Keratinocyte (primary cell): Measurements from ENCODE around the gene MT3. TPM values are rescaled to one million over a fixed set of nuclear protein-coding genes. Genes with fewer than 3 reads are reported as not detected.
A peak's percentile ranks its signal among the peaks of the same experiment; 100 is the strongest.
"Not testable (repeated sequence)": the region's sequence is repeated elsewhere in the genome, so short reads cannot be mapped to it uniquely, and the experiment has no call there.

ENCODE experiments used
- DNase-seq: peaks from one replicate; pipeline ENCODE4 v3.0.0-alpha.2; 2011; ENCODE audit warnings: low read depth, missing footprints, low spot score
- FAIRE-seq: peaks from 2 replicates; lab custom pipeline; 2011; peaks lifted over from hg19 to GRCh38; lab: Jason Lieb, UNC
- H2AFZ ChIP-seq: 2 replicates; pipeline ENCODE4 v1.6.0; 2012; ENCODE audit warnings: low read length, control low read depth, inconsistent platforms; ENCODE audit not compliant: control insufficient read depth
- H3K27ac ChIP-seq: 2 replicates; pipeline ENCODE4 v1.5.1; 2011; ENCODE audit warnings: low read length; ENCODE audit not compliant: control insufficient read depth, insufficient read depth
- H3K27me3 ChIP-seq: 3 replicates; pipeline ENCODE4 v1.6.0; 2011; ENCODE audit warnings: low read length; ENCODE audit not compliant: control insufficient read depth, insufficient read depth; ENCODE audit errors: extremely low read depth
- H3K36me3 ChIP-seq, 2 experiments: 2 replicates in 1 of 2; 3 replicates in 1 of 2; pipeline ENCODE4 v1.5.1; 2011; ENCODE audit warnings: low read length in 2 of 2, mild to moderate bottlenecking in 1 of 2; ENCODE audit not compliant: control insufficient read depth in 2 of 2, insufficient read depth in 2 of 2; ENCODE audit errors: extremely low read depth in 1 of 2
- H3K4me1 ChIP-seq: 3 replicates; pipeline ENCODE4 v1.5.1; 2011; ENCODE audit warnings: low read length; ENCODE audit not compliant: control insufficient read depth, insufficient read depth; ENCODE audit errors: extremely low read depth
- H3K4me2 ChIP-seq: 3 replicates; pipeline ENCODE4 v1.6.0; 2011; ENCODE audit warnings: low read depth, low read length; ENCODE audit not compliant: control insufficient read depth, insufficient read depth; ENCODE audit errors: extremely low read depth
- H3K4me3 ChIP-seq, 3 experiments: fragments of 200-600 bp in 1 of 3; sonication (generic) in 1 of 3; 2 replicates in 2 of 3; 3 replicates in 1 of 3; pipeline ENCODE4 v1.5.1; 2011 to 2016; ENCODE audit warnings: low read length in 3 of 3, mild to moderate bottlenecking in 3 of 3, control low read depth in 2 of 3, inconsistent platforms in 1 of 3, low read depth in 1 of 3, mixed read lengths in 1 of 3, mixed run types in 1 of 3, moderate library complexity in 1 of 3; ENCODE audit not compliant: control insufficient read depth in 2 of 3, insufficient read depth in 2 of 3; ENCODE audit errors: extremely low read depth in 1 of 3
- H3K79me2 ChIP-seq: 2 replicates; pipeline ENCODE4 v1.6.0; 2012; ENCODE audit warnings: low read length; ENCODE audit not compliant: control insufficient read depth, insufficient read depth
- H3K9ac ChIP-seq: 3 replicates; pipeline ENCODE4 v1.6.0; 2011; ENCODE audit warnings: low read length; ENCODE audit not compliant: control insufficient read depth, insufficient read depth; ENCODE audit errors: extremely low read depth
- H3K9me1 ChIP-seq: 3 replicates; pipeline ENCODE4 v1.6.0; 2011; ENCODE audit warnings: low read length; ENCODE audit not compliant: control insufficient read depth, insufficient read depth; ENCODE audit errors: extremely low read depth
- H3K9me3 ChIP-seq: 2 replicates; pipeline ENCODE4 v1.5.1; 2012; ENCODE audit warnings: low read depth, low read length; ENCODE audit not compliant: control insufficient read depth
- H4K20me1 ChIP-seq: 3 replicates; pipeline ENCODE4 v1.6.0; 2011; ENCODE audit warnings: low read length; ENCODE audit not compliant: control insufficient read depth, insufficient read depth; ENCODE audit errors: extremely low read depth
- CTCF ChIP-seq, 3 experiments: IDR thresholded peaks in 1 of 3; conservative IDR thresholded peaks in 1 of 3; optimal IDR thresholded peaks in 1 of 3; 2 replicates in 2 of 3; 3 replicates in 1 of 3; pipeline versions ENCODE3 to v1.5.1; 2011; ENCODE audit warnings: low read length in 3 of 3, mild to moderate bottlenecking in 3 of 3, moderate library complexity in 2 of 3, control low read depth in 1 of 3, inconsistent platforms in 1 of 3; ENCODE audit not compliant: insufficient read depth in 2 of 3; ENCODE audit errors: extremely low read depth in 1 of 3
- EZH2 ChIP-seq: IDR thresholded peaks from one replicate; pipeline ENCODE4 v1.6.1; 2012; ENCODE audit warnings: inconsistent platforms, mild to moderate bottlenecking, low read length, moderate library complexity
- dilution Hi-C: fragments of 300-500 bp; cut with MboI; formaldehyde crosslinking; loops from one replicate; pipeline ENCODE4 v1.7.0; 2020; ENCODE audit warnings: low sequenced_read_pairs; ENCODE audit not compliant: extremely low pct_ligation_motif_present
- polyA plus RNA-seq, 5 experiments: library from polyadenylated mRNA; depleted of rRNA in 3 of 5; stranded (reverse) in 3 of 5; stranded (forward) in 1 of 5; unstranded in 1 of 5; fragments of >200 nt; gene quantifications; 1 replicate in 1 of 5; 2 replicates in 3 of 5; 3 replicates in 1 of 5; pipeline versions ENCODE4 v1.2.1 to v1.2.3, GENCODE V29; 2011 to 2012; ENCODE audit warnings: missing spikeins in 2 of 5, low read depth in 1 of 5, low replicate concordance in 1 of 5

Gene MT3
- polyA plus RNA-seq, 1 donor (not counting 4 experiments of a cell fraction or from before 2014, with no cell fraction given) = not detected

GRCh38 chr16:56618138-56618537, 28.8 kb downstream of the MT3 start:
- Histone ChIP-seq H3K4me2 (peak overlapping the region; percentile 90), H3K27me3 (no peaks in the 10 kb centered on the region), H3K36me3 (no peaks in the 10 kb centered on the region), H3K9me3 (no peaks in the 10 kb centered on the region), H3K9me1 (no peaks in the 10 kb centered on the region), H3K9ac (peak overlapping the region; percentile 44), H3K27ac (no peak overlapping the region), H4K20me1 (no peaks in the 10 kb centered on the region), H3K4me1 (peaks cover 31% of the 10 kb centered on the region), H3K79me2 (no peaks in the 10 kb centered on the region), H2AFZ (no peak overlapping the region), H3K4me3 (peak overlapping the region in 2 of 3 experiments; percentile 30 to 71)
- no peak for TF ChIP-seq CTCF (optimal IDR thresholded peaks at IDR 0.05 in 1 of 3, IDR thresholded peaks at IDR 0.05 in 1 of 3, conservative IDR thresholded peaks at IDR 0.05 in 1 of 3; ENCODE audit: extremely low read depth in 1 of 3, insufficient read depth in 2 of 3, low read length in 3 of 3)
- TF ChIP-seq EZH2 = no peak
- dilution Hi-C loops = no loop called here
- DNase-seq (no peak), FAIRE-seq (no peak)

DNA sequence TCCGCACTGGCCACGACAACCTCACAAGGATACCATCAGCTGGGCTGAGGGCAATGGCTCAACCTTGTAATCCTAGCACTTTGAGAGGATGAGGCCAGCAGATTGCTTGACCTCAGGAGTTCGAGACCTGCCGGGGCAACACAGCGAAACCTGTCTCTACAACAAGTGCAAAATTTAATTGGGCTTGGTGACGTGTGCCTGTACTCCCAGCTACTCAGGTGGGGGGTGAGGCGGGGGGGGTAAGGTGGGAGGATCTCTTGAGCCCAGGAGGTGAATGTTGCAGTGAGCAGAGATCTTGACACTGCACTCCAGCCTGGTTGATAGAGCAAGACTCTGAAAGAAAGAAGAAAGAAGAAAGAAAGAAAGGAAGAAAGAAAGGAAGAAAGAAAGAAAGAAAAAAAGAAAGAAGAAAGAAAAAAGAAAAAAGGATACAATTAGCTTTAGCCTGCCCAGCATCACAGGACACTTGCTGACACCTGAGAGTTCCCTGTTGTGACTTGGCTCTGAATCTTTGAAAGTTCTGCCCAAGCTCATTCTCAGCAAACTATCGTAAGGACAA, 31.1 kb downstream of the MT3 start:
- no peaks in the 10 kb centered on the region for H3K27me3 ChIP-seq
- H3K36me3 ChIP-seq = no peaks in the 10 kb centered on the region
- H3K9ac ChIP-seq = no peak overlapping the region
- DNase-seq = no peak
- no peak overlapping the region for H3K4me2 ChIP-seq
- TF ChIP-seq EZH2 (no peak), CTCF (optimal IDR thresholded peaks at IDR 0.05 in 1 of 3, IDR thresholded peaks at IDR 0.05 in 1 of 3, conservative IDR thresholded peaks at IDR 0.05 in 1 of 3; ENCODE audit: extremely low read depth in 1 of 3, insufficient read depth in 2 of 3, low read length in 3 of 3) (no peak)
- no peaks in the 10 kb centered on the region for H3K79me2 ChIP-seq
- no peak overlapping the region for H2AFZ ChIP-seq
- FAIRE-seq = no peak
- H3K9me3 ChIP-seq = no peaks in the 10 kb centered on the region
- no peak overlapping the region for H3K27ac ChIP-seq
- no peaks in the 10 kb centered on the region for H3K9me1 ChIP-seq
- peaks cover 12% of the 10 kb centered on the region for H3K4me1 ChIP-seq
- no peaks in the 10 kb centered on the region for H4K20me1 ChIP-seq
- dilution Hi-C loops = no loop called here
- no peak overlapping the region for H3K4me3 ChIP-seq

- H4K20me1 ChIP-seq, H3K9me1 ChIP-seq, H3K4me2 ChIP-seq, H3K27me3 ChIP-seq, H3K9ac ChIP-seq, H2AFZ ChIP-seq, H3K27ac ChIP-seq, dilution Hi-C loops, FAIRE-seq, H3K36me3 ChIP-seq, H3K4me3 ChIP-seq, H3K79me2 ChIP-seq, H3K9me3 ChIP-seq, DNase-seq: not testable (repeated sequence)
- H3K4me1 ChIP-seq = peaks cover 12% of the 10 kb centered on the region
These were observed 32.5 kb downstream of the MT3 start for GRCh38 chr16:56621665-56622445.
